Measurements from ENCODE around the gene COL17A1.

The COL17A1 gene

GRCh38 chr10:104020020-104020419, 65.7 kb downstream of the COL17A1 start:
- no peak for TF ChIP-seq REST (IDR thresholded peaks at IDR 0.05; ENCODE audit: insufficient read depth in 1 of 2, low read depth in 2 of 2, low read length in 2 of 2)
- TF ChIP-seq POLR2AphosphoS5 (IDR thresholded peaks at IDR 0.05; ENCODE audit: low read depth, low read length): no peak
- no peak for TF ChIP-seq TAF1 (IDR thresholded peaks at IDR 0.05; ENCODE audit: borderline replicate concordance, insufficient read depth, low read length)

DNA sequence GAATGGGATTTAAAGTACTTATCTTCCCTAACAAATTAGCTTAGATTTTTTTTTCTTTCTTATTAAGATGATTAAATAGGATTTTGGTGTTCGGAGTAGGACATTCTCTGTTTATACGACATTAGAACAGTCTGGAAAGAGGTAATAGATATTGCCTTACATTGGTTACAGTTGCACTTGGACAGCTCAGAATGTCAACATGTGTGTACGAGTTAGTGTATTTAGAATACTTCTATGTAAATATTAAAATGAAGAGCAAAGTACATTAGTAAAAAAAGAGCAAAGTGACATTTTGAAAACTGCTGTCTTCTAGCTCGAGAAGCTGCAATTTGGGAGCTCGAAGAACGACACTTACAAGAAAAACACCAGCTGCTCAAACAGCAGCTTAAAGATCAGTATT, 67.2 kb downstream of the COL17A1 start:
- TF ChIP-seq REST (IDR thresholded peaks at IDR 0.05; ENCODE audit: insufficient read depth in 1 of 2, low read depth in 2 of 2, low read length in 2 of 2) (no peak), POLR2AphosphoS5 (IDR thresholded peaks at IDR 0.05; ENCODE audit: low read depth, low read length) (no peak), FOXP2 (optimal IDR thresholded peaks at IDR 0.05; ENCODE audit: borderline replicate concordance, extremely low read depth, extremely low read length, insufficient read depth) (no peak), SIN3A (IDR thresholded peaks at IDR 0.05; ENCODE audit: borderline replicate concordance, insufficient read depth, low read length) (no peak)

- TF ChIP-seq POLR2AphosphoS5 (IDR thresholded peaks at IDR 0.05; ENCODE audit: low read depth, low read length): no peak
- no peak for TF ChIP-seq SIN3A (IDR thresholded peaks at IDR 0.05; ENCODE audit: borderline replicate concordance, insufficient read depth, low read length)
- TF ChIP-seq REST (IDR thresholded peaks at IDR 0.05; ENCODE audit: insufficient read depth in 1 of 2, low read depth in 2 of 2, low read length in 2 of 2): no peak
These were observed 69.0 kb downstream of the COL17A1 start for GRCh38 chr10:104016661-104017060.

GRCh38 chr10:104014176-104014575, 71.5 kb downstream of the COL17A1 start:
- TF ChIP-seq REST (IDR thresholded peaks at IDR 0.05; ENCODE audit: insufficient read depth in 1 of 2, low read depth in 2 of 2, low read length in 2 of 2): no peak
- TF ChIP-seq FOXP2 (optimal IDR thresholded peaks at IDR 0.05; ENCODE audit: borderline replicate concordance, extremely low read depth, extremely low read length, insufficient read depth): no peak
- TF ChIP-seq POLR2AphosphoS5 (IDR thresholded peaks at IDR 0.05; ENCODE audit: low read depth, low read length): no peak
- no peak for TF ChIP-seq TAF1 (IDR thresholded peaks at IDR 0.05; ENCODE audit: borderline replicate concordance, insufficient read depth, low read length)
- no peak for TF ChIP-seq SIN3A (IDR thresholded peaks at IDR 0.05; ENCODE audit: borderline replicate concordance, insufficient read depth, low read length)

DNA sequence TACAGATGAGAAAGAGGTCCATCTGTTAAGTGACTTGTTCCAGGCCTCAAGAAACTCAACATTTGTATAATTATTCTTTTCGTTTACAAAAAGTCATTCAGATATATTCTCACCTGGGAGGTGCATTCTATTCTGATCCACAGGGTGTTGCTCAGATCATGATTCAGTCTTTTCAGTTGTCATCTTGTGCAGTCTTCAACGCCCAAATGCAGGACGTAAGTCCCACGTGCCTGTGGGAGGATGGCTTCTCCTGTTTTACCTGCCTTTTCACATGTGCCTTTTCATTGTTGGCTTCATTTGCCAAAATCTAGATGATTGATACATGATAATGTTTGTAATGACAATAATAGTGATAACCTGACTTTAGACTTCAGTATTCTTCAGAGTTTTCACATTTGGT, 72.2 kb downstream of the COL17A1 start:
- TF ChIP-seq FOXP2 (optimal IDR thresholded peaks at IDR 0.05; ENCODE audit: borderline replicate concordance, extremely low read depth, extremely low read length, insufficient read depth) (no peak), SIN3A (IDR thresholded peaks at IDR 0.05; ENCODE audit: borderline replicate concordance, insufficient read depth, low read length) (no peak), REST (IDR thresholded peaks at IDR 0.05; ENCODE audit: insufficient read depth in 1 of 2, low read depth in 2 of 2, low read length in 2 of 2) (no peak), TAF1 (IDR thresholded peaks at IDR 0.05; ENCODE audit: borderline replicate concordance, insufficient read depth, low read length) (no peak), POLR2AphosphoS5 (IDR thresholded peaks at IDR 0.05; ENCODE audit: low read depth, low read length) (no peak)

Measured in PFSK-1 (cell line).